Daoy (cell line): ENCODE results near the gene WDFY2. TPM values are rescaled to one million over a fixed set of nuclear protein-coding genes. Genes with fewer than 3 reads are reported as not detected.
"Not testable (repeated sequence)": the region's sequence is repeated elsewhere in the genome, so short reads cannot be mapped to it uniquely, and the experiment has no call there.

Experiments used
- DNase-seq: peaks from one replicate; pipeline ENCODE4 v3.0.0-alpha.2; 2015; ENCODE audit warnings: low read depth
- total RNA-seq: library from RNA; depleted of rRNA; stranded (reverse); fragments of >200 nt; shearing (Covaris generic); gene quantifications from 2 replicates; pipeline ENCODE4 v1.2.3, GENCODE V29; 2014

Gene WDFY2
- total RNA-seq, 1 experiment from 2014 or later = 4.5 TPM

DNA sequence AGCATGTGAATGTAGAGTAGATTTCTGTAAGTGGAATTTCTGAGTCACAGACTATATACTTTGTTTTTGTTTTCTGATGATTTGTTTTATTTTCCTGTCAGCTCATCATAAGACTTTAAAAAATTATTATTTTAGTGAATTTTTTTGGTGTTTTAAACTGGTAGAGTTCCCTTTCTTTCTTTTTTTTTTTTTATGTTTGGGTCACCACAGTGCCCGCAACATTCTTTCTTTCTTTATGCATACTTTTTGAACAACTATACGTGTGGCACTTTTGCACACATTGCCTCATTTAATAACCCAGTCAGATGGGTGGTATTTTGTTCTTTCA is 46.0 kb downstream of the WDFY2 start:
- DNase-seq = no peak

DNA sequence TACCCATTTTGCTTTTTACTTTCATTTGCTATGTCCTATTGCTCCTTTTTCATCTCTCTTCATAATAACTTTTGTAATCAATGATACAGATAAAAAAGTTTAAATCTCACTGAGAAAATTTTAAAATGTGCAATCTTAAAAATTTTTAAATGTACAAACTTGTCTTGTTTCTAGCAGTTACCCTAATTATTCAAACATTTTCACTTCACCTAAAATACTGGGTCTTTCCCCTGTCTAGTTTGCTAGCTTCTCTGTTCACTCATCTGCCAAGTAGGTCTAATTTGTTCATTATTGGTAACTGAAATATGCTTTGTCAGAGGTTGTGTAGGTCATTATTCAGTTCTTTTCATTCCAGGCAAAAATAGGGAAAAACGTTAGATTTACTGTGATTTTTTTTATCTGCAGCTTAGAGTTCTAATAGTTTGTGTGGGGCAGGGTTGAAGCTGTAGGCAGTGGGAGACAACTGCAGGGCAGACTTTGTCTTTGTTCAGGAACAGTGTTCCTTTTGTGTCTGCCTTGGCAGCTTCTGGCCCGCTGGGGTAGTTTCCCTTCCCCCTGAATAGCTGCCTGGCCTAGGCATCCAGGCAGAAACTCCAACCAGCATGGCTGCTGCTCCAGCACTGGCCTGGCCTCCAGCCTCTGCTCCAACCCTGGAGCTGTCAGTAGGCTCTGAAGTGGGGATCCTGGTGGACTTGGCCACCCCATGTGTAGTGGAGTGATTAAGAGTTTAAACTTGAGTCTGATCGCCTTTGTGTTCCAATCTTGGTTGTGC is 48.5 kb downstream of the WDFY2 start:
- DNase-seq = no peak

DNA sequence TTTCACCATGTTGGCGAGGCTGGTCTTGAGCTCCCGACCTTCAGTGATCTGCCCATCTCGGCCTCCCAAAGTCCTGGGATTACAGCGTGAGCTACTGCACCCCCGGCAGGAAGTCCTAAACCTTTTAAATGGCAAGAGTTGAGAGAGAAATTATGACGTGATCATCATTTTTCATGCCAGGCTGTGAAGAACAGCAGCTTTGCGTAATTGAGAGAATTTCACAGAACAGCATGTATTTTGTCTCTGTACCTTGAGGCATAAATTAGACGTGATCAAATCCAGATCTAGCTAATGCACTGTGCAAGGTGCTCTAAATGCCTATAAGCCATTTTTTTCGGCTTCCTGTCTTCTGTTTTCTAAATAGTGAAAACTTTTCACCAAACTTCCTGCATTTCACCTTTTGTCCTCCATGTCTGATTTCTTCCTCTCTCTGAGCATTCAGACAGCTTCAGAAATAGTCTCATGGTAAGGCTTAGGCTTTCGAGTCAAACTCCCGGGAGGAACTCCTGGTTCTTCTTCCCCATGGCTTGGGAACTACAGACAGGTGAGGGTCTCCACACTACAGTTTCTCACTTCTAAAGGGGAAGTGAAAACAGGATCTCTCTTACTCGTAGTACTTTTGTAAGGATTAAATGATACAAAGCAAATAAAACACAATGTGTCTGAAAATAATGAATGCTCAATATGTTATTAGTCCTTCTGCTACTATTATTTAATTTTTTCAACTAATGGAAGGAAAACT is 51.0 kb downstream of the WDFY2 start:
- DNase-seq = no peak

DNA sequence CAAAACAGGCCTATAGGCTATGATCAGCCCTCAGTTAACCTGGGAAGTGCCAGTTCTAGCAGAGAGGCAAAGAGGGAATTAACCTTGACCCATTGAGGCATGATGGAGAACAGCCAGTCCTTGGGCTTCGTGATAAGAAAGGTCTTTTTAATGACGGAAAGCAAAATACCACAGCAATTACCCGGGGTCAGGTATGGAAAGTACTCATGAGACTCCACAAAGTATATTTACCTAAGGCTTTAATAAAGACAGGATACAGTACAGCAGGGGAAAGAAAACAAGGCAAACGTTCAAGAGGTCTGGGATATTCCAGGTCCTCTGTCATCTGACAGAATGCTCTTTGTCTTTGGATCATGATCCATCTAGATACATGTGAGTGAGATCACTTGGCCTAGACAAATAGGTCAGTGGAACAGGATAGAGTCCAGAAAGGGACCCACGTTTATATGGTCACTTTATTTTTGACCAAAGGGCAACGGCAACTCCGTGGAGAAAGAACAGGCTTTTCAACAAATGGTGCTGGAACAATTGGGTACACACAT is 52.2 kb downstream of the WDFY2 start:
- DNase-seq = peak; percentile 40

DNA sequence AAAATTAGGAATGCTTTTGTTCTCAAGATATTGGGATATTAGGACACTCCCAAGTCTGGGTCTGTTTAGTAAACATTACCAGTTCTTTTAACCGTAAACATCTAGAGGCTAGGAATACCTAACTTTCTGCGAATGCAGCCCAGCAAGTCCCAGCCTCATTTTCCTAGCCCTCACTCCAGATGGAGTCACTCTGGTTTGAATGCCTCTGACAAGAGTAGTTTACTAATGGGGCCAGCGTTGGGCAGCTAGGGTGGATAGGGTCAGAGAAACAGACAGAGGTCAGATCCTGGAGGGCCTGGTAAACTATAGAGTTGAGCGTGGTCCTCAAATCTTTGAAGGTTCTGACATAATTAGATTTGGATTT is 53.6 kb downstream of the WDFY2 start:
- DNase-seq = no peak

DNA sequence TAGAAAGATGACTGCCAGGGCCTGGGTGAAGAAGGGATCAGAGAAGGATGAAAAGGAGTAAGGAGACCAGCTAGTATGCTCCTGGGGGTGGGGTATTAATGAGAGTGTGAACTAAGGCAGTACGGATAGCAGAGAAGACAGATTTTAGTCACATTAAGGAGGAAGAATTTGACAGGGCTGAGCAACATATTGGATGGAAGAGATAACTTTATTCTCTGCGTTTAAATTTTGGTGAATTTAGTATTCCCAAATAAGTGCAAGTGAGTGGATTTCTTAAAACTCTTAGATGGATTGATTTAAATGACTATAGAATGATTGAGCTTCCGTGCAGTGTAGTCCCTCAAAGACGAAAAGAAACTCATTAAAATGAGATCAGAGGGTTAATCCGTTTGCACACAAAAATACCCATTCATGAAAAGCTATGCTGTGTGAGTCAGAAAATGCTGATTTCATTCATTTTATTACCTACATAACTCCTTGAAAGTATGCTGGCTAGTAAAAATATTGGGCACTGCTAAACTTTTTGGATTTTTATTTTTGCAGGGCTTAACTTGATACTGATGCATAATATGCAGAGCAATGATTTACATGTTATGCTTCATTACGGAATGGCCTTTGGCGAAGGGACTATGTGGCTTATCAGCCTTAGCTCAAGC is 54.1 kb downstream of the WDFY2 start:
- peak; percentile 36 for DNase-seq

DNA sequence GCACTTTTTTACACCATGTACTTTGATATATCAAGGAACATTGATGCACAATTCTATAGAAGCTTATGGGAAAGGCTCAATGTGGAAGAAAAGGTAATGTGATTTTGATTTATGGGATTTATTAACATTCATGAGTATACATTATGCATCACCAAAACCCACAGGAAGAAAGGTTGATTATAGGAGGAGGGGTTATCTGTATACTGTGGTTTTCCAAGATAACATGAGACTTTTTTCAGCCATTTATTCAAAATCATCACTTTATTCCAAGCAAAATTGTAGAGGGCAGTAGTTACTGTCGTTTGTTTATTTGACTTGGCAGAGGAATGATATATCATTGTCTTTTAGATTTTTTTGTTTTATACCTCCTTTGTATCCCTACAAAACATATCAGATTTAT is 54.9 kb downstream of the WDFY2 start:
- no peak for DNase-seq

DNA sequence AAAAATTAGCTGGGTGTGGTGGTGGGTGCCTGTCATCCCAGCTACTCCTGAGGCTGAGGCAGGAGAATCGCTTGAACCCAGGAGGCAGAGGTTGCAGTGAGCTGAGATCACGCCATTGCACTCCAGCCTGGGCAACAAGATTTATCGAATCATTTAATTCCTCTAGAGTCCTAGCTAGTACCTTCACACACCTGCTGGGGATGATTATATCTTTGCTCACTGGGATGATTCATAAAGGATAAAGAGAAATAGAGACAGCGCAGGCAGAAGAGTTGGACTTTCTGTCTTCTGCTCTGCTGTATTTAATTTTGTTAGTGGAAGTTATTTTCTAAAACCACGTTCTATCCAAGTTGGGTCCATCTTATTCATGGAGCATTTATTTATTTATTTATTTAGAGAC is 56.4 kb downstream of the WDFY2 start:
- DNase-seq = not testable (repeated sequence)

DNA sequence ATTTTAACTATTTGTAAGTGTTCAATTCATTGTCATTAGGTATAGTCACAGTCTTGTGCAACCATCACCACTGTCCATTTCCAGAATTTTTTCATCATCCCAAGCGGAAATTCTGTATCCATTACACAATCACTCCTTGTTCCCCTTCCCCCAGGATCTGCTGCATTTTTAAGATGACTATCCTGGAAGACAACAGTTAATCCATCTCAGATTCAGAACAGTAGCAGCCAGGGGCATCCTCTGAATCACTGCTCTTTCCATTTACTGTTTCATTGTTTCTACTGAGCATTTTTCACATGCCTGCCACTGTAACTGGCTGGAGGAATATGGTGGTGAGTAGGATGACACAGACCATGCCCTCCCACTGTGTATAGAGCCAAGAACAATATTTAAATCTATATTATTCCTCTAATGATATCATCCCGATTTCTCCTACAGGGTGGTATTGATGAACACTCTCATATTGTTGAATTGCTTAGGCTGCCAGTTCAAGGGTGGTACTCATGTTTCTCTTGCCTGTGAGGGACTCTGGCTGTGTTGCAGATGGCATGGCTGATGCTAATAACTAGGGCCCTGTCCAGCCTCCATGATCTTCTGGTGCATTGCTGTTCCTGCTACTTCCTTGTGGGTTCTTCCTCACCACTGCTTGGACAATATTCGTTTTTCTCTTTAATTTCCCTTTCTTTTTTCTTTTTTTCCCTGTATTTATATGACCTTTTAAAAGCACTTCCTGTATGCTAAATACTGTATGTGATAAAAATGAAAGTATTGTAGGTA is 59.0 kb downstream of the WDFY2 start:
- peak; percentile 81 for DNase-seq

DNA sequence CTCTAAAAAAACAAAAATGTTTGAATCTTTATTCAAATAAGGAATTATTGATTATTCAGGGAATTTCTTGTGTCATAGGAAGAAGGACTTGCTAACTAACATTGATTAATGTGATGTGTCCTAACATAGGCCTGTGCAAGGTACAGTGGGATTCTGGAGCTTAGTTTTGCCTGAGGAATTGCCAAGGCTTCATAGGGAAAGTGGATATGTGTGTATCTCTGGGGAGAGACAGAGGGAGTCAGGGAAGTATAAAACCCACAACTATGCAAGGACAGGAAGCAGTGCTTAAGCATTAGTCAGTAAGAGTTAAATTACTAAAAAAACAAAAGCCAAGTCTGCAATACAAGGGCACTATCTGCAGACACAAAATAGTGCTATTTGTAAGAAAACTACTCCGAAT is 59.6 kb downstream of the WDFY2 start:
- DNase-seq = peak; percentile 83

DNA sequence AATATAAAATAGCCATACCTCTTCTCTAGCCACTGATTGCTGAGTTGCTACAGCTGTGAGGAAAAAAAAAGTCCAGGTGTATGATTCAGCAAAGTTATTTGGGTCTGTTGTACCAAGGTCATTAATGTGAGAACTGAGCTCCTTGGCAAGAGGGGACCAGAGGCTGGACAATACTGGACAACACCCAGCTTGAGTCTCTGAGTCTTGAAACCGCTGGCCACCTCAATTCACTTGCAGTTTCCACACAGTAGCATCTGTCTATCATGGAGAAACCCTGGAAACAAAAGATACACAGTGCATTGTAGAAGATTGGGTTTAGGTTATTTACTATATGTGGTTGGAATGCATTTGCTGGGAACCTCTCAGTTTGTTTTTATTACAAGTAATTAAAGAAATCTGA is 60.4 kb downstream of the WDFY2 start:
- DNase-seq = no peak

DNA sequence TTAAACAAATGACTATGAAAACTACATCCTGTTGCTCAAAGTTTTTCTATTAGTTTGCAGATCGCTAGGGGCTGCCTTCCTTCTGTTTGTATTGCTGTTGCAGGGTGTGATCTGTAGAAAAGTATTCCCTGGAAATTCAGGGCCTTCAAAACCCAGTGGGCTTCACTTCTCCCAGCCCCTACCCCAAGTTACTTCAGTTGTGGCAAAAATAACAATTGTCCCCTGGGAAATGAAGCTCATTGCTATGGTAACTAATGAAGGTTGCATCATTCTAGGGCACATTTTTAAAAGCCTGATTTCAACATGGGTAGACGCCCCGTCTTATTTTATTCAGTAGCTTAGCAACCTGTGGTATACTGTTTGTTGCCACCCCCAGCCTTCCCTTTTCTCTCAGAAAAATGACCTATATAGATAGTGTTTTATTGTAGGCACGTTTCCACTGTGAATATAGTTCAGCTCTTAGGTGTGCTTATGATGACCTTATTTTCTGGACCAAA is 60.9 kb downstream of the WDFY2 start:
- DNase-seq = peak; percentile 22

DNA sequence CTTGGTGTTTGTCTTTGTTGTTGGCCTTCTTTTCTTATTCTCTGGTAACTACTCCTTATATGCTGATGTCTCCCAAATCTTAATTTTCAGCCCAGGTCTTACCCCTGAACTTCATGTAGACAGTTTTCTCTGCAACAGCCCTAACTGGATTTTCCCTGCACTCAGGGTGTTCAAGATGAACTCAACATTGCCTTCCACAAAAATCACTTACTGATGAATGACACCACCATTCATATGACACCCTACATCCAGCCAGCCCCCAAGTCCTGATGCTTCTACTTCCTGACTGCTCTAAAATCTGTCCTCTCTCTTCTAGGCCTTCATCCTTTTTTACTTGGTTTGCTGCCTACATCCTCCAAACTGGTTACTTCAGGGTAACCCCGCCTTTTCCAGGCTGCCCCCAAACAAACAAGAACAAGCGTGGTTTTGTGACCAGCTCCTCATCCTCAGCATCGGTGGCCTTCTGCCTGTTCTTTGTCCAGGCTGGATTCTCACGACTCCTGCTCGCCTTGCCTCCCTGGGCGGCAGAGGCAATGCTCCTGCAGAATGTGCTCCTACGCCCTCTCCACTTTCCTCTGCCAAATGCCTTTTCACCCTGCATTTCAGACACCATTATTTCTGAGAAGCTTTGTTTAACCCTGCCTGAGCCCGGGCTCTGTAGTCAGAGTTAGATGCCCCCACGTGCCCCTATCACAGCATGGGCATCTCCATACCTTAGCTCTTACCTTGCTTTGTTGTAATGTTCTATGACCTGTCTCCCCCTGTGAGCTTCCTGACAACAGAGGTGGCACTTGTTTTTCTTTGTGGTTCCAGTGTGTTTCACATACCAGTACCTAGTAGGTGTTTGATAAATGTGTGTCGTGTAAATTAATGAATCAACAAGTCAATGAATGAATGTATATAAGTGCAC is 61.8 kb downstream of the WDFY2 start:
- no peak for DNase-seq

DNA sequence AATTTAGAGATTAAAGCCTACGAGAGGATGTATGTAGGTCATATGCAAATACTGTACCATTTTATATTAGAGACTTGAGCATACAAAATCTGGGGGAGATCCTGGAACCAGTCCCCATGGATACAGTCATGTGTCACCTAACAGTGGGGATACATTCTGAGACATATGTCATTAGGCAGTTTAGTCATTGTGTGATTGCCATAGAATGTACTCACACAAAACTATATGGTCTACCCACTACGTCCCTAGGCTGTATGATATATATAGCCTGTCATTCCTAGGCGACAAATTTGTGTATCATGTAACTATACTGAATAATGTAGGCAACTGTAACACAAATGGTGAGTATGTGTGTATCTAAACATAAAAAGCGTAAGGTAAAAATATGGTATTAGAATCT is 62.8 kb downstream of the WDFY2 start:
- no peak for DNase-seq

DNA sequence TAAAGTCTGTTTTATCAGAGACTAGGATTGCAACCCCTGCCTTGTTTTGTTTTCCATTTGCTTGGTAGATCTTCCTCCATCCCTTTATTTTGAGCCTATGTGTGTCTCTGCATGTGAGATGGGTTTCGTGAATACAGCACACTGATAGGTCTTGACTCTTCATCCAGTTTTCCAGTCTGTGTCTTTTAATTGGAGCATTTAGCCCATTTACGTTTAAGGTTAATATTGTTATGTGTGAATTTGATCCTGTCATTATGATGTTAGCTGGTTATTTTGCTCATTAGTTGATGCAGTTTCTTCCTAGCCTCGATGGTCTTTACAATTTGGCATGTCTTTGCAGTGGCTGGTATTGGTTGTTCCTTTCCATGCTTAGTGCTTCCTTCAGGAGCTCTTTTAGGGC is 67.9 kb downstream of the WDFY2 start:
- not testable (repeated sequence) for DNase-seq

DNA sequence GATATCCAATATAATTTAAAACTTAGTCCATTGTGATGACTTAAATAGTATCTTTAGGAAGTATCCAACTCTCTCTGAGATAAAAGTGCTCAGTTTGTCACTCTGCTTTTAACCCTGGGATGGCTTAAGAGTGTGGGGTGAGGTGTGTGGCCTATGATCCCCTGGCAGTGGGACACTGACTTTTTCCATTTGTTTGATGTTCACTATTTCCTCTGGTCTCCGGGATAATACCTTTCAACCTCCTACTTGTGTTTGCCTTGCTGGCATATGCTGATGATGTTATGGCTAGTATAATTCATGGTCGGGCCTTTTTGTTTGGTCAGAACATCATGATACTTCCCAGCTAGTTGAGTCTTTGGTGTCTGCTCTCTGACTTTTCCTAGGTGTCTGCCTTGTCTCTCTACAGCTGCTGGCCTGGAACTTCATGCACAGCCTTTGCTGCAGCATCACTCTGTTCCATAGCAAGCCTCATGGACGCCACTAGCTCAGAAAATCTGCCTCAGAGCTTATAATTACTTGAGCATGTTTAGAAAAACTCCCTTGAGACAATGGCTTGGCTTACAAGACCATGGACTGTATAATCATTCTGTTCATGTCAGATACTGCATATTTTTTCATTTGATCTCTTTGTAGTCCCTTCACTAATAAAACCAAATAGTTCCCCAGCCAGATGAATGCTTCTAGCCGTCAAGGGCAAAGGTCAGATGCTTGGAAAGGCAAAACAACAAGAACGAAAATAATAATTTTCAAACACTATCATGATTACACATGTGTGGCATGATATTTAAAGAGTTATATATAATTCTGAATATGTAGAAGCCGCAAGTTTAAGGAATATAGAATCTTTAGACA is 75.2 kb downstream of the WDFY2 start:
- DNase-seq = no peak

DNA sequence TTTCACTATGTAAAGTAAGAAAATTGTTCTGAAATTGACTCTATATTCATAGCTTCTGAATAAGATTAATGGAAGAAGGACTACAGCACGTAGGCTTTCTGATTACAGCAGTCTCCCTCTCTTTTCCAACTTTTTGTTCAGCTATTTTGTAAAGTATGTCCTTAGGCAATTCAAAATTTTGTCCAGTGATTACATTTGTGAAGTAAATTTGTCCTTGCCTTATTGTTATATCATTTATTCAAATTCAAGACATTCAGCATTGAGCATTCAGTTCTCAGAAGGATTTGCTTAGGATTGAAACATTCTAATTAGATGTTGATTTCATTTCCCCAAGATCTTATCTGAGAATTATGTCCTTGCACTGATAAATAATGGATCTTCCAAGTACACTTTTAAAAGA is 76.6 kb downstream of the WDFY2 start:
- no peak for DNase-seq

DNA sequence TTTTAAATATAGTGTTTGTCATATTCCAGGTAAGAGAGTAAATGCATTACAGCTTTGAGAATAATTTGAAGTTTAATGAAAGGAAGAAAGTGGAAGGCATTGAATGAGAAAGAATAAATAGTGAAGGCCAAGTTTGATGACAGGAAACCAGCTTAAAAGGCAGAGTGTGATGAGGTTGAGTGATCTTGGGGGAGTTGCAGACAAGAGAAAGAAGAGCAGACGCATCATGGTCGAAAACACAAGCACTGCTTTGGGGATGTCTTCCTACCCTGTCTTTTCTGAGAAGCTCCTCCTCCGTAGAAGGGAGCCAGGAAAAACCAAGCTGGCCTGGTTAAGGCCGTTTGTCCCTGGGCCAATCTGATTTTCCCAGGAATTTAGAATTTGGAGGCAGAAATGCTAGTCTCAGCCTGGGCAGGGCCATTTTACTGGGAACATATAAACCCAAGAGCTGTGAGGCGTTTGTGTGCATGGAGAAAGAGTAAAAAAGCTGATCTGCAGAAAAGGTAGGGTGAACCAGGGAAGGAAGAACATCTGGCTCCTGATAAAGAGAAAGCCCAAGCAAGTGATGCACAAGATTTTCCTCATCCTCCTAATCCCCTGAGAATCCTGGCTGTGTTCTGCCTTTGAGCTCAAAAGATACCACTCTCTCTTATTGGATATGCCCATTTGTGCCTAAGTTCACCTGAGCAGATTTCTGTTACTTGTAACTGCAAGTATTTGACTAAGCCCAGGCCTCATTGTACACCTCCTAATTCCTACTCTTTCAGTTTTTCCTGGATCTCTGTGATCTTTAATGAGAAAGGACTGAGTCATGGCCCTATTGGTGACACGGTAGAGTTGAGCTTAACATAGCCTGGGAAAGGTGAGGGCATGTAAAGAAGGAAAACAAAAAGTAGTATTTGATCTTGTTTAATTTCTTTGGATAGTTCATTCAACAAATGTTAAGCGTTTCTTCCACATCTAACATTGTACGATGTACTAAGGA is 80.0 kb downstream of the WDFY2 start:
- DNase-seq = no peak

DNA sequence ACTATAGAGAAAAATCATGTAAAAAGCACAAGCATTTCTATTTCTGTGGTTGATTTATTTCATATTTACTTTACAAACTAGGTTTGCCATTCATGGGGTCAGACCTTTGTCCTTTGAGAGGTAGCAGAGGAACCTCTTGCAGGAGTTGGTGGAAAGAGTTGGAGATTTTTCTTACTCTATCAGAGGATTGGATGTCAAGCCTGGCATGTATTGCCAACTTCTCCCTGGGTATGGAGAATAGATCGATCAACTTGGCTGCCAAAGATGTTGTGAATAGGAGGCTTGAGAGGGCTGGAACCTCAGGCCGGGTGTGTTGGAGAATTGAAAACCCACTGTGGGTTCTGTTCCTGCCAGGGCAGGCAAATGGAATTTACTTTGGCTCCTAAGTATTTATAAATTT is 81.2 kb downstream of the WDFY2 start:
- DNase-seq = no peak
